Measurements from ENCODE around the gene LRRC8D.

LRRC8D gene

DNA sequence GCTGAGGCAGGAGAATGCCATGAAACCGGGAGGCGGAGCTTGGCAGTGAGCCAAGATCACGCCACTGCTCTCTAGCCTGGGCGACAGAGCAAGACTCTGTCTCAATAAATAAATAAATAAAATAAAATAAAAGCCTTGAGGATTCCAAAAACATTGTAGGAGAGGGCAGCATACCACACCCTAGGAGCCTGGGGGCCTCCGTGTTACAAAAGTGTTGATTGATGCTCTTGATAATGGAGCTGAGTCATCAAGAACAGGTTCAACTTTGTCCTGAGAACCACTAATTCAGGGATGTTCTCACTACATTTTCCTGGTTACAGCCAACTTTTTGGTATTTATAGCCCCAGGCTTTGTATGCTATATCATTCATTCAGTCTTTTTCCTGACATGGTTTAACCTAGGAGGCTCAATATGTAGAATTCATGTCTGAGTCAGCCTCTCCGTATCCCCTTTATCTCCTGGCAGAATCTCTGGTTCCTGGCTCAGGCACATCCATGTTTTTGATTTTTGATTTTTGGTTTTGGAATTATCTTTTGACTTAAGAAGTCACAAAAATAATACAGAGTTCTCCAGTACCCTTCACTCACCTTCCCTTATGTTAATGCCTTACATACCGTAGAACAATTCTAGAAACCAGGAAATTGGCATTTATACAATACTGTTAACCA is 69.4 kb downstream of the LRRC8D start:
- DNase-seq (no peak), ATAC-seq (replicated peaks) (no peak)
- Mint-ChIP-seq H3K9me3 (no peaks in the 10 kb centered on the region), H3K27ac (no peak overlapping the region), H3K4me1 (ENCODE audit: low read depth in 2 of 2) (peaks cover 4 to 10% of the 10 kb centered on the region in 2 donors), H3K4me3 (no peak overlapping the region), H3K36me3 (ENCODE audit: insufficient read depth) (peaks cover 4% of the 10 kb centered on the region), H3K27me3 (no peaks in the 10 kb centered on the region)

DNA sequence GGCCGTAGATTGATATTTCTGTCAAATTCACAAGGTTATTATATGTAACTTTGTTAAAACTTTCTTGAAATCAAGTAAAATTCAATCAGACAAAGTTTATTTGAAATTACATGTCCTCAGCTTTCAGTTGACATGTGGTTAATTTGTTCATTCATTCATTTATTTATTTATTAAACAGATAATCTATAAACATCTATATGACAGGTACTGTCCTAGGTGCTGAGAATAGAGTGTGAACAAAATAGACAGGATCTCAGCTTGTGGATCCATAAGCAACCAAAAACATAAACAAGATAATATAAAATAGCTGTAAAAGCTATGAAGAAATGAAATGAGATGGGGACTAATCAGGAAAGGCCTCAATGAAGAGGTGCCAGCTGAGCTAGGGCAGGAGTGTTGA is 72.0 kb downstream of the LRRC8D start:
- no peaks in the 10 kb centered on the region for H3K27me3 Mint-ChIP-seq
- H3K27ac Mint-ChIP-seq = no peak overlapping the region
- DNase-seq = no peak
- H3K4me1 Mint-ChIP-seq (ENCODE audit: low read depth in 2 of 2) = peaks cover 6 to 8% of the 10 kb centered on the region in 2 donors
- ATAC-seq (replicated peaks) = no peak
- no peak overlapping the region for H3K4me3 Mint-ChIP-seq
- H3K36me3 Mint-ChIP-seq (ENCODE audit: insufficient read depth) = peaks cover 4% of the 10 kb centered on the region
- H3K9me3 Mint-ChIP-seq = no peaks in the 10 kb centered on the region

DNA sequence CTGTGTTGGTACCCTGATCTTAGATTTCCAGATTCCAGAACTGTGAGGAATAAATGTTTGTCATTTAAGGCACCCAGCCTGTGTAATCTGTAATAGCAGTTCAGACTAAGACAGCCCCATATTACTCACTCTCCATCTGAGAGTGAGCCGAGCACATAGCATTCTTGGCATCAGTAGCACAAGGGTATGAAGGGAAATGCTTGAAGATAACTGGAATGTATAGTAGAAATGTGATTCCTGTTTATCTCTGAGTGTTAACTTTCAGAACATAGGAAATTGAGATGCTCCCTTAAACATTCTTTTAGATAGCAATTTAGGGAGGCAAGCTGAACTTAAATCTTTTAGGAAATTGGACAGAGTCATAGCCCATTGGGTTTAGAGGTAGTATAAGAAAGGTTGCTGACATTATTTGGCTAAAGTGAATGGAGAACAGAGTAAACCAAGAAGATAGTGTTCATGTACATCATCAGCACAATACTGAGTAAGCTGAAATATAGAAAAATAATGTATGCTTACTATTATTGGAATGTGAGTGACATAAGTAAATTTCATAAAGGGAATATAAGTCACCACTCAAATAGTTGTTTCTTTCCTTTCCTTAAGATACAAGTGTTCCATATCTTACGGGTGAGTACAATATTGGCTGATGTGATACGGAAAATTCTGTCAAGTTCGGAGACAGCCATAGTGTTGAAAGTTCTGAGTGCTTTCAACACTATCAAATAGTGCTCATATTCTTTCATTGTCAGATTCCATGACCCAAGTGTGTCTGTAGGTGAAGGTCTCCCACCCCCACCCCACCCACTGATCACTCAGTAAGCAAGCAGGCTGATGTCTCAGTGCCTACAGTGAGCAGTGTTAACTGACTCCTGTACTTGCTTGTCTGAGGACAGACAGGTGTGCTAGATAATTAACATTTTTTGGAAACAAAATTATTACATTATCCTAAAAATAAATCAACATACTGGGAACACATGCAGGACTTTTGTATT is 73.7 kb downstream of the LRRC8D start:
- no peak for DNase-seq
- peaks cover 4% of the 10 kb centered on the region for H3K36me3 Mint-ChIP-seq (ENCODE audit: insufficient read depth)
- no peak overlapping the region for H3K4me3 Mint-ChIP-seq
- H3K27ac Mint-ChIP-seq = no peak overlapping the region
- peaks cover 6 to 8% of the 10 kb centered on the region in 2 donors for H3K4me1 Mint-ChIP-seq (ENCODE audit: low read depth in 2 of 2)
- no peaks in the 10 kb centered on the region for H3K27me3 Mint-ChIP-seq
- ATAC-seq (replicated peaks) = no peak
- H3K9me3 Mint-ChIP-seq = no peaks in the 10 kb centered on the region

GRCh38 chr1:89896105-89896942 is 75.5 kb downstream of the LRRC8D start:
- no peak overlapping the region for H3K4me3 Mint-ChIP-seq
- ATAC-seq (replicated peaks) (no peak), DNase-seq (no peak)
- no peaks in the 10 kb centered on the region for H3K9me3 Mint-ChIP-seq
- no peaks in the 10 kb centered on the region for H3K27me3 Mint-ChIP-seq
- H3K4me1 Mint-ChIP-seq (ENCODE audit: low read depth in 2 of 2) = peaks cover 11 to 13% of the 10 kb centered on the region in 2 donors
- no peaks in the 10 kb centered on the region for H3K36me3 Mint-ChIP-seq (ENCODE audit: insufficient read depth)
- H3K27ac Mint-ChIP-seq = no peak overlapping the region

- Mint-ChIP-seq H3K27me3 (no peaks in the 10 kb centered on the region), H3K36me3 (ENCODE audit: insufficient read depth) (peaks cover 3% of the 10 kb centered on the region), H3K4me3 (no peak overlapping the region), H3K4me1 (ENCODE audit: low read depth in 2 of 2) (peaks cover 4 to 12% of the 10 kb centered on the region in 2 donors), H3K27ac (no peak overlapping the region), H3K9me3 (no peaks in the 10 kb centered on the region)
- no peak for ATAC-seq (replicated peaks)
- no peak for DNase-seq
Measured at GRCh38 chr1:89897347-89898133, 76.7 kb downstream of the LRRC8D start.

GRCh38 chr1:89898150-89898549 is 77.3 kb downstream of the LRRC8D start:
- Mint-ChIP-seq H3K27ac (no peak overlapping the region), H3K27me3 (no peaks in the 10 kb centered on the region), H3K4me3 (no peak overlapping the region), H3K9me3 (no peaks in the 10 kb centered on the region), H3K4me1 (ENCODE audit: low read depth in 2 of 2) (peaks cover 7 to 12% of the 10 kb centered on the region in 2 donors), H3K36me3 (ENCODE audit: insufficient read depth) (peaks cover 3% of the 10 kb centered on the region)
- no peak for ATAC-seq (replicated peaks)
- DNase-seq = no peak

GRCh38 chr1:89898695-89899470 is 78.1 kb downstream of the LRRC8D start:
- no peak for DNase-seq
- H3K4me1 Mint-ChIP-seq (ENCODE audit: low read depth in 2 of 2) = peaks cover 10 to 12% of the 10 kb centered on the region in 2 donors
- no peak overlapping the region for H3K27ac Mint-ChIP-seq
- no peak for ATAC-seq (replicated peaks)
- no peaks in the 10 kb centered on the region for H3K27me3 Mint-ChIP-seq
- H3K4me3 Mint-ChIP-seq = no peak overlapping the region
- peaks cover 3% of the 10 kb centered on the region for H3K36me3 Mint-ChIP-seq (ENCODE audit: insufficient read depth)
- H3K9me3 Mint-ChIP-seq = no peaks in the 10 kb centered on the region

GRCh38 chr1:89900323-89900722 is 79.5 kb downstream of the LRRC8D start:
- Mint-ChIP-seq H3K36me3 (ENCODE audit: insufficient read depth) (peaks cover 3% of the 10 kb centered on the region), H3K27ac (no peak overlapping the region)

GRCh38 chr1:89900791-89901708 is 80.2 kb downstream of the LRRC8D start:
- H3K36me3 Mint-ChIP-seq (ENCODE audit: insufficient read depth) = peaks cover 3% of the 10 kb centered on the region
- no peaks in the 10 kb centered on the region for H3K27me3 Mint-ChIP-seq
- no peaks in the 10 kb centered on the region for H3K9me3 Mint-ChIP-seq
- peak overlapping the region in 1 of 2 donors; percentile 73 for H3K27ac Mint-ChIP-seq
- H3K4me3 Mint-ChIP-seq = no peak overlapping the region
- peaks cover 13 to 14% of the 10 kb centered on the region in 2 donors for H3K4me1 Mint-ChIP-seq (ENCODE audit: low read depth in 2 of 2)
- DNase-seq (no peak), ATAC-seq (replicated peaks) (no peak)

More at GRCh38 chr1:89900323-89900722, 79.5 kb downstream of the LRRC8D start:
- H3K9me3 Mint-ChIP-seq = no peaks in the 10 kb centered on the region
- H3K4me3 Mint-ChIP-seq = no peak overlapping the region
- H3K27me3 Mint-ChIP-seq = no peaks in the 10 kb centered on the region
- peaks cover 11 to 12% of the 10 kb centered on the region in 2 donors for H3K4me1 Mint-ChIP-seq (ENCODE audit: low read depth in 2 of 2)
- ATAC-seq (replicated peaks) (no peak), DNase-seq (no peak)

DNA sequence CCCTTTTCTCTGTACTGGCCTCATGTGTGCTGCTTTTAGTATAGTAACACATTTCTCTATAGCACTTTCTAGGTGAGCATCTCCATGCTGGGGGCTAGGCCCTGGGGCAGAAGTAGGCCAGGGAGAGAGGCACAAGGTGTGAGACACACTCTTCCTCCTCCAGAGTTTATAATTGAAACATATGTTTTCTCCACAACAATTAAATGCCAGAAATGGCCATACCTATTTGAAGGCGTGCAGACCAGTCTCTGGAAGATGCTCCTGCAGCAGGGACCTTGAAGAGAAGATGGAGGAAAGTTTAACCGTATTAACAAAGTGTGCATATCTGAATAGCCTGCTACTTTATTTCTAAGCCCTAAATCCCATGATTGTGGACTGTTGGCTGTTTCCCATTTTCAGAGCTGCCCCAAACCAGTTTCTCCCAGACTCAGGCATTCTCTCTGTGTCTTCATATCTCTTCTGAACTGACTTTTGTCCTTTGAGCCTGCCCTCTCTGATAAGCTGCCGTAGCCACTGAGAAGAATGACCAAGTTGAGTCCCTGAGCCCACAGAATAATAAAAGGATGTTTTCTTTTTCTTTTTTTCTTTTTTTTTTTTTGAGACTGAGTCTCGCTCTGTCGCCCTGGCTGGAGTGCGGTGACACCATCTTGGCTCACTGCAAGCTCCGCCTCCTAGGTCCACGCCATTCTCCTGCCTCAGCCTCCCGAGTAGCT is 81.3 kb downstream of the LRRC8D start:
- Mint-ChIP-seq H3K9me3 (no peaks in the 10 kb centered on the region), H3K27ac (peak overlapping the region in 1 of 2 donors; percentile 73), H3K4me1 (ENCODE audit: low read depth in 2 of 2) (peaks cover 12 to 14% of the 10 kb centered on the region in 2 donors), H3K27me3 (no peaks in the 10 kb centered on the region), H3K4me3 (no peak overlapping the region), H3K36me3 (ENCODE audit: insufficient read depth) (peaks cover 3% of the 10 kb centered on the region)
- no peak for ATAC-seq (replicated peaks)
- no peak for DNase-seq

DNA sequence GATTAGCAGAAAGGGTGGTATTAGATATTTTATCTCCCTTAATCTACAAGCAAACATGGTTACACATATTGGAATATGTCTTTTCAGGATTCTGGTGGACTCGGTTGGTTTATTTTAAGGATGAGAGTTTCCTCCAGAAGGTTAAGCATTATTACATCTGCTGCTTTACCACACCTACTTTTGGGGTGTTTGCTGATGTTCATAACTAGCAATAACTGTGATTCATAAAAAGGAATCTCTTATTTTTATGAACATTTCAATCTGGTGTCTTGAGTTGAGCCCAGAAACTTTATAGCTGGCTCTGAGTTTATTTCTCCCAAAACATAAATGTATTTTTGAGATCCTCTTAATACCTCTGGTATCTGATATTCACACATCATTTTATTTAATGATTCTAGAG is 82.7 kb downstream of the LRRC8D start:
- peaks cover 3% of the 10 kb centered on the region for H3K36me3 Mint-ChIP-seq (ENCODE audit: insufficient read depth)
- no peak overlapping the region for H3K4me3 Mint-ChIP-seq
- no peaks in the 10 kb centered on the region for H3K9me3 Mint-ChIP-seq
- peaks cover 15 to 22% of the 10 kb centered on the region in 2 donors for H3K4me1 Mint-ChIP-seq (ENCODE audit: low read depth in 2 of 2)
- ATAC-seq (replicated peaks) (no peak), DNase-seq (no peak)
- no peaks in the 10 kb centered on the region for H3K27me3 Mint-ChIP-seq
- H3K27ac Mint-ChIP-seq = peak overlapping the region; percentile 51 to 58

Measured in effector memory CD8-positive, alpha-beta T cell (primary cell).